ENCODE measurements around the gene GRM3.

- TF ChIP-seq YY1 (IDR thresholded peaks at IDR 0.05; ENCODE audit: insufficient read depth, insufficient read length) (no peak), ZNF274 (IDR thresholded peaks at IDR 0.05; ENCODE audit: low read depth, low read length) (no peak), SUZ12 (IDR thresholded peaks at IDR 0.05; ENCODE audit: extremely low read depth, insufficient read depth, insufficient read length) (no peak)
Observed at GRCh38 chr7:86876146-86876545, 232.4 kb downstream of the GRM3 start.

Data from NT2/D1 (cell line).